ENCODE measurements around the gene LRRC32.

DNA sequence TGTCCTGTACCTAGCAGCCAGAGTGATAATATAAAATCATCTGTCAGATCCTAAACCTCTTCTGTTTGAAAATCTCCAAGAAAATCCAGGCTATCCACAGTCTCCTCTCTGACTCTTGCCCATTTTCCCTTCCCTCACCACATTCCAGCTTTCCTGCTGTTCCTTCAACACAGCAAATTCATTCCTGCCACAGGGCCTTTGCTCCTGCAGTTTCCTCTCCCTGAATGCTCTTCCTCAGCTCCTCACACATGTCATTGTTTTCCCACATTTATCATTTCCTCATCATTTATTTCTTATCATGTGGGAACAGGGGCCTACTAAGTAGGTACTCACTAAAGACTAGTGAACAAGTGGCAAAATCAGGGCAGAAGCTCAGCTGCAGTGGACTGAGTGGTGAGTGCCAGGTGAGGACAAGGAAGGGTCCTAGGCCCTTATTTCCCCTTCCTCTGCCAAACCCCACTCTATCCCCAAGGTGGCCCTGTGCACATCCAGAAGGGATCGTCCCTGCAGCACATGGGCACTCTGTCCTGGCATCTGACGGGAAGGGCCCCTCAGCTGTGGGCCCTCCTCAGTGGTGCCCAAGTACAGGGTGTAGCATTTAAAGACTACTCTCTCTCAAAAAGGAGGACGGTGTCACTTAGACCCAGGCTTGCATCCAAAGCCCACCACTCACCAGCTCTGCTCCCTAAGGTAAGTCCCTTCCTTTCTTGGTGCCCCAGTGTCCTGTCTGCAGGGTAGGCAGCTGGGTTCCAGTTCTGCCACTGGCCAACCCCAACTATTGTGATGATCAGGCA, 2.0 kb downstream of the LRRC32 start:
- TF ChIP-seq, protein P1, sequence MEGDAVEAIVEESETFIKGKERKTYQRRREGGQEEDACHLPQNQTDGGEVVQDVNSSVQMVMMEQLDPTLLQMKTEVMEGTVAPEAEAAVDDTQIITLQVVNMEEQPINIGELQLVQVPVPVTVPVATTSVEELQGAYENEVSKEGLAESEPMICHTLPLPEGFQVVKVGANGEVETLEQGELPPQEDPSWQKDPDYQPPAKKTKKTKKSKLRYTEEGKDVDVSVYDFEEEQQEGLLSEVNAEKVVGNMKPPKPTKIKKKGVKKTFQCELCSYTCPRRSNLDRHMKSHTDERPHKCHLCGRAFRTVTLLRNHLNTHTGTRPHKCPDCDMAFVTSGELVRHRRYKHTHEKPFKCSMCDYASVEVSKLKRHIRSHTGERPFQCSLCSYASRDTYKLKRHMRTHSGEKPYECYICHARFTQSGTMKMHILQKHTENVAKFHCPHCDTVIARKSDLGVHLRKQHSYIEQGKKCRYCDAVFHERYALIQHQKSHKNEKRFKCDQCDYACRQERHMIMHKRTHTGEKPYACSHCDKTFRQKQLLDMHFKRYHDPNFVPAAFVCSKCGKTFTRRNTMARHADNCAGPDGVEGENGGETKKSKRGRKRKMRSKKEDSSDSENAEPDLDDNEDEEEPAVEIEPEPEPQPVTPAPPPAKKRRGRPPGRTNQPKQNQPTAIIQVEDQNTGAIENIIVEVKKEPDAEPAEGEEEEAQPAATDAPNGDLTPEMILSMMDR (conservative IDR thresholded peaks at IDR 0.05; ENCODE audit: low read length) = no peak
- TF ChIP-seq EZH2phosphoT487 (IDR thresholded peaks at IDR 0.05; ENCODE audit: borderline replicate concordance, low read depth, low read length) = no peak

All from OCI-LY7 (cell line).